ENCODE data around the gene SP140.

- no peak for TF ChIP-seq E4F1 (IDR thresholded peaks at IDR 0.05; ENCODE audit: borderline replicate concordance, partially characterized antibody)
- no peak for TF ChIP-seq FOXM1 (IDR thresholded peaks at IDR 0.05; ENCODE audit: low read depth, low read length)
- TF ChIP-seq EP300 (IDR thresholded peaks at IDR 0.05; ENCODE audit: borderline replicate concordance in 1 of 2, control insufficient read depth in 1 of 2, low read depth in 2 of 2, low read length in 2 of 2) = no peak
- no peak for TF ChIP-seq MAX (IDR thresholded peaks at IDR 0.05; ENCODE audit: low read depth, low read length)
- no peak for TF ChIP-seq CTCF (IDR thresholded peaks at IDR 0.05 in 2 of 3, conservative IDR thresholded peaks at IDR 0.05 in 1 of 3; ENCODE audit: control insufficient read depth in 2 of 3, extremely low read depth in 1 of 3, insufficient read depth in 1 of 3, low read depth in 3 of 3, low read length in 3 of 3)
- no peak for TF ChIP-seq SP1 (IDR thresholded peaks at IDR 0.05; ENCODE audit: low read depth, low read length)
- no peak for TF ChIP-seq USF1 (IDR thresholded peaks at IDR 0.05; ENCODE audit: borderline replicate concordance, extremely low read length, insufficient read depth, low read depth, low read length)
- no peak for TF ChIP-seq CHD1 (IDR thresholded peaks at IDR 0.05; ENCODE audit: low read depth, low read length)
- no peak for TF ChIP-seq RFX5 (IDR thresholded peaks at IDR 0.05; ENCODE audit: low read depth, low read length)
- TF ChIP-seq DPF2 (IDR thresholded peaks at IDR 0.05) = no peak
- TF ChIP-seq EZH2 (IDR thresholded peaks at IDR 0.05; ENCODE audit: borderline replicate concordance, control insufficient read depth, low read depth, low read length) = no peak
- no peak for TF ChIP-seq LARP7 (IDR thresholded peaks at IDR 0.05)
Measured at GRCh38 chr2:230322561-230323384, 97.2 kb downstream of the SP140 start.

All from GM12878 (cell line).